Tibial nerve (tissue), 3 donors: ENCODE measurements around the gene MRS2.

ENCODE experiments used
- CTCF ChIP-seq, 5 experiments: fragments of 200-600 bp in 3 of 5; fragments of 450-650 bp in 2 of 5; sonication (generic) in 3 of 5; IDR thresholded peaks; one replicate each; pipeline ENCODE4 v1.5.1; 2016 to 2019; ENCODE audit warnings: antibody characterized with exemption in 5 of 5, mild to moderate bottlenecking in 3 of 5, moderate library complexity in 2 of 5
- POLR2A ChIP-seq, 2 donors: fragments of 450-650 bp; IDR thresholded peaks; one replicate each; pipeline ENCODE4 v1.6.1; 2017; ENCODE audit warnings: antibody characterized with exemption in 2 of 2, mild to moderate bottlenecking in 2 of 2, moderate library complexity in 2 of 2

- TF ChIP-seq CTCF (IDR thresholded peaks at IDR 0.05), result no peak
- no peak for TF ChIP-seq POLR2A (IDR thresholded peaks at IDR 0.05)
Observed at GRCh38 chr6:24446670-24447069, 43.9 kb downstream of the MRS2 start.
